DOHH2 (cell line): Measurements from ENCODE around the gene FGD6.

Experiments
- EZH2phosphoT487 ChIP-seq: fragments of 200-600 bp; sonication (generic); IDR thresholded peaks from 2 replicates; pipeline ENCODE4 v1.6.1; 2017; ENCODE audit warnings: borderline replicate concordance, mild to moderate bottlenecking, antibody characterized with exemption, low read length, moderate library complexity, mixed read lengths
- TF ChIP-seq, protein P1 (sequence below): fragments of 200-600 bp; sonication (generic); IDR thresholded peaks from one replicate; pipeline ENCODE4 v1.5.1; 2014; ENCODE audit warnings: antibody characterized with exemption, mild to moderate bottlenecking, low read depth, low read length; ENCODE audit not compliant: poor library complexity, severe bottlenecking

DNA sequence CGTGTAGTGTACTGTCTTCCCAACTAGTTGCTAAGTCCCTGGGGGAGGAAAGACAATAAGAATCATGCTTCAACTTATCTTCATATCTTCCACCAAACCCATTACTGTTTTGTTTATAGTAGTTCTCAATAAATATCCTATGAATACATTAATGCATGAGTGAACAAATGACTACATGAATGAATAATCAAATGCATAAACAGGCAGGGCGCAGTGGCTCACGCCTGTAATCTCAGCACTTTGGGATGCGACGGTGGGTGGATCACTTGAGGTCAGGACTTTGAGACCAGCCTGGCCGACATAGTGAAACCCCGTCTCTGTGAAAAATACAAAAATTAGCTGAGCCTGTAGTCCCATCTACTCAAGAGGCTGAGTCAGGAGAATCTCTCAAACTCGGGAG lies 111.7 kb downstream of the FGD6 start:
- TF ChIP-seq, protein P1, sequence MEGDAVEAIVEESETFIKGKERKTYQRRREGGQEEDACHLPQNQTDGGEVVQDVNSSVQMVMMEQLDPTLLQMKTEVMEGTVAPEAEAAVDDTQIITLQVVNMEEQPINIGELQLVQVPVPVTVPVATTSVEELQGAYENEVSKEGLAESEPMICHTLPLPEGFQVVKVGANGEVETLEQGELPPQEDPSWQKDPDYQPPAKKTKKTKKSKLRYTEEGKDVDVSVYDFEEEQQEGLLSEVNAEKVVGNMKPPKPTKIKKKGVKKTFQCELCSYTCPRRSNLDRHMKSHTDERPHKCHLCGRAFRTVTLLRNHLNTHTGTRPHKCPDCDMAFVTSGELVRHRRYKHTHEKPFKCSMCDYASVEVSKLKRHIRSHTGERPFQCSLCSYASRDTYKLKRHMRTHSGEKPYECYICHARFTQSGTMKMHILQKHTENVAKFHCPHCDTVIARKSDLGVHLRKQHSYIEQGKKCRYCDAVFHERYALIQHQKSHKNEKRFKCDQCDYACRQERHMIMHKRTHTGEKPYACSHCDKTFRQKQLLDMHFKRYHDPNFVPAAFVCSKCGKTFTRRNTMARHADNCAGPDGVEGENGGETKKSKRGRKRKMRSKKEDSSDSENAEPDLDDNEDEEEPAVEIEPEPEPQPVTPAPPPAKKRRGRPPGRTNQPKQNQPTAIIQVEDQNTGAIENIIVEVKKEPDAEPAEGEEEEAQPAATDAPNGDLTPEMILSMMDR: no peak
- no peak for TF ChIP-seq EZH2phosphoT487
